GM21390 (cell line): ENCODE data around the gene LAG3.
A peak's percentile ranks its signal among the peaks of the same experiment; 100 is the strongest.

Source experiments
- ATAC-seq: cut with Tn5 transposase; IDR thresholded peaks from one replicate; pipeline ENCODE4 v1.9.1; 2021; ENCODE audit not compliant: unreplicated experiment

LAG3 gene

GRCh38 chr12:6771091-6771495 lies 1.2 kb upstream of the LAG3 start:
- ATAC-seq, result no peak

GRCh38 chr12:6771509-6772330 lies 600 bp upstream of the LAG3 start:
- ATAC-seq, result no peak

- no peak for ATAC-seq
These were observed 638 bp downstream of the LAG3 start for GRCh38 chr12:6772726-6773589.

- no peak for ATAC-seq
These were observed 1.5 kb downstream of the LAG3 start for GRCh38 chr12:6773590-6774351.

GRCh38 chr12:6774499-6775062 lies 2.3 kb downstream of the LAG3 start:
- no peak for ATAC-seq

- ATAC-seq, result no peak
These were observed 3.2 kb downstream of the LAG3 start for GRCh38 chr12:6775185-6776174.

- ATAC-seq, result no peak
These were observed 5.1 kb downstream of the LAG3 start for GRCh38 chr12:6777386-6777785.

- no peak for ATAC-seq
These were observed 5.9 kb downstream of the LAG3 start for GRCh38 chr12:6778217-6778573.

GRCh38 chr12:6778574-6779550 lies 6.5 kb downstream of the LAG3 start:
- ATAC-seq, result peak; percentile 74

GRCh38 chr12:6779708-6780432 lies 7.5 kb downstream of the LAG3 start:
- no peak for ATAC-seq

GRCh38 chr12:6780573-6780972 lies 8.3 kb downstream of the LAG3 start:
- ATAC-seq, result no peak

- no peak for ATAC-seq
These were observed 9.8 kb downstream of the LAG3 start for GRCh38 chr12:6782119-6782518.

GRCh38 chr12:6782850-6783566 lies 10.7 kb downstream of the LAG3 start:
- no peak for ATAC-seq

GRCh38 chr12:6783828-6784227 lies 11.5 kb downstream of the LAG3 start:
- ATAC-seq, result no peak

- ATAC-seq, result no peak
These were observed 12.0 kb downstream of the LAG3 start for GRCh38 chr12:6784296-6784695.

GRCh38 chr12:6784761-6785160 lies 12.4 kb downstream of the LAG3 start:
- no peak for ATAC-seq

GRCh38 chr12:6786416-6787094 lies 14.2 kb downstream of the LAG3 start:
- ATAC-seq, result no peak
